Hepatocyte (in vitro differentiated cells): ENCODE measurements around the gene CELF4.

ENCODE experiments used
- EZH2phosphoT487 ChIP-seq: fragments of 200-600 bp; sonication (generic); IDR thresholded peaks from one replicate; pipeline ENCODE4 v1.6.1; 2018; ENCODE audit warnings: antibody characterized with exemption, mild to moderate bottlenecking, low read depth, moderate library complexity; ENCODE audit not compliant: unreplicated experiment, severe bottlenecking
- TF ChIP-seq, protein P1 (sequence below): fragments of 200-600 bp; sonication (generic); IDR thresholded peaks from 2 replicates; pipeline ENCODE4 v1.5.1; 2016; ENCODE audit warnings: antibody characterized with exemption, mild to moderate bottlenecking; ENCODE audit not compliant: poor library complexity

DNA sequence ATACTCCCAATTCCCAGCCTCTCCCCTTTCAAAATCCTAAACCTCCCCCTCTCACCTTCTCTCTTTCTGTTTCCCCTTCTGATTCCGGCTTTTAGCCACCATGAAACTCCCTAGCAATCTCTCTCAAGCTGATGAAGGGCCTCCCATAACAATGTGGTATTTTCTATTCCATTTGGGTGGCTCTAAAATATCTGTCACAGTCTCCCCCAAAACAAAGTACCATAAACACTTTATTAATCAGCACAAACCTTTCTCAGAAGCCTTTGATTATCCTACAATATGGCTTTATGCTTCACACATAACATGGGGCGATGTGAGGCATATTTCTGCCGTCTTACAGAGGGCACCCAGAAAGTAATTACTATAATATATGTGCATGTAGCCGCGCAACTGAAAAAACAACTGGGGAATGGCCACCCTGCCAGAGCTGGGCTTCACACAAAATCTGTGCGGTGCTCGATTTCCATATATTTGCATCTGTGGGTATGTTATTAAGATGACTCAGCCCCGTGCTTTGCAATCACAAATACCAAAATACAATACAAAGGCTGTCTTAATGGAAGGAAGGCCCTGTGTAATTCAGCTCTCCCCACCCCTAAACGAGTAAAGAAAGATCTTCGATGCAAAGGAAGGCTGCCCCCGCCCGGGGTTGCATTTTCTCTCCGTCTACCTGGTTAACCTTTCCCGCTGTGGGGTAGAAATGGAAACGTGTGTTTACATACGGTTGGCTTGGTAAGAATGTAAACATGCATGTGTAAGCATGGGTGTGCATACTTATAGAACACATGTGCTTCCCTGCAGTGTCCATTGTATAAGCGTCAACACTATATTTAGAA is 81.4 kb downstream of the CELF4 start:
- TF ChIP-seq, protein P1, sequence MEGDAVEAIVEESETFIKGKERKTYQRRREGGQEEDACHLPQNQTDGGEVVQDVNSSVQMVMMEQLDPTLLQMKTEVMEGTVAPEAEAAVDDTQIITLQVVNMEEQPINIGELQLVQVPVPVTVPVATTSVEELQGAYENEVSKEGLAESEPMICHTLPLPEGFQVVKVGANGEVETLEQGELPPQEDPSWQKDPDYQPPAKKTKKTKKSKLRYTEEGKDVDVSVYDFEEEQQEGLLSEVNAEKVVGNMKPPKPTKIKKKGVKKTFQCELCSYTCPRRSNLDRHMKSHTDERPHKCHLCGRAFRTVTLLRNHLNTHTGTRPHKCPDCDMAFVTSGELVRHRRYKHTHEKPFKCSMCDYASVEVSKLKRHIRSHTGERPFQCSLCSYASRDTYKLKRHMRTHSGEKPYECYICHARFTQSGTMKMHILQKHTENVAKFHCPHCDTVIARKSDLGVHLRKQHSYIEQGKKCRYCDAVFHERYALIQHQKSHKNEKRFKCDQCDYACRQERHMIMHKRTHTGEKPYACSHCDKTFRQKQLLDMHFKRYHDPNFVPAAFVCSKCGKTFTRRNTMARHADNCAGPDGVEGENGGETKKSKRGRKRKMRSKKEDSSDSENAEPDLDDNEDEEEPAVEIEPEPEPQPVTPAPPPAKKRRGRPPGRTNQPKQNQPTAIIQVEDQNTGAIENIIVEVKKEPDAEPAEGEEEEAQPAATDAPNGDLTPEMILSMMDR = no peak
- TF ChIP-seq EZH2phosphoT487 = no peak
